OCI-LY1 (cell line): ENCODE measurements around the gene ATOH1.

ENCODE experiments used
- H2AFZ ChIP-seq: fragments of 200-600 bp; sonication (generic), shearing (Covaris generic); 2 replicates; pipeline ENCODE4 v1.6.0; 2014; ENCODE audit warnings: antibody characterized with exemption, mild to moderate bottlenecking, low read length
- H3F3A ChIP-seq: fragments of 200-600 bp; sonication (generic), shearing (Covaris generic); 2 replicates; pipeline ENCODE4 v1.6.0; 2014; ENCODE audit warnings: mild to moderate bottlenecking, antibody characterized with exemption, low read length, moderate library complexity; ENCODE audit not compliant: insufficient read depth
- H3K27ac ChIP-seq: fragments of 200-600 bp; sonication (generic); 2 replicates; pipeline ENCODE4 v1.5.1; 2014; ENCODE audit warnings: low read length, mixed run types, mild to moderate bottlenecking, low read depth; ENCODE audit not compliant: poor library complexity, severe bottlenecking
- H3K27me3 ChIP-seq: fragments of 200-600 bp; sonication (generic); 2 replicates; pipeline ENCODE4 v1.6.0; 2014; ENCODE audit warnings: antibody characterized with exemption, mild to moderate bottlenecking, low read length, moderate library complexity; ENCODE audit not compliant: insufficient read depth
- H3K36me3 ChIP-seq: fragments of 200-600 bp; sonication (generic); 2 replicates; pipeline ENCODE4 v1.6.1; 2014; ENCODE audit warnings: mild to moderate bottlenecking, antibody characterized with exemption, low read length, moderate library complexity, mixed read lengths; ENCODE audit not compliant: insufficient read depth
- H3K4me1 ChIP-seq: fragments of 200-600 bp; sonication (generic); 2 replicates; pipeline ENCODE4 v1.5.1; 2014; ENCODE audit warnings: mild to moderate bottlenecking, low read length, moderate library complexity; ENCODE audit not compliant: insufficient read depth, severe bottlenecking
- H3K4me2 ChIP-seq: fragments of 200-600 bp; sonication (generic), shearing (Covaris generic); 2 replicates; pipeline ENCODE4 v1.6.1; 2014; ENCODE audit warnings: low read length
- H3K4me3 ChIP-seq: fragments of 200-600 bp; sonication (generic); 2 replicates; pipeline ENCODE4 v1.5.1; 2014; ENCODE audit warnings: low read length, low read depth, mild to moderate bottlenecking, mixed read lengths; ENCODE audit not compliant: poor library complexity, severe bottlenecking
- H3K79me2 ChIP-seq: fragments of 200-600 bp; shearing (Covaris generic); 2 replicates; pipeline ENCODE4 v1.6.1; 2016; ENCODE audit warnings: mixed run types, low read length, mixed read lengths; ENCODE audit not compliant: insufficient read depth
- H3K9ac ChIP-seq: fragments of 200-600 bp; sonication (generic), shearing (Covaris generic); 2 replicates; pipeline ENCODE4 v1.6.1; 2014; ENCODE audit warnings: mild to moderate bottlenecking, low read length, mixed read lengths
- H3K9me2 ChIP-seq: fragments of 200-600 bp; sonication (generic), shearing (Covaris generic); 2 replicates; pipeline ENCODE4 v1.6.1; 2014; ENCODE audit warnings: low read depth, mild to moderate bottlenecking, low read length, mixed read lengths
- H3K9me3 ChIP-seq: fragments of 200-600 bp; shearing (Covaris generic); 2 replicates; pipeline ENCODE4 v1.6.1; 2014; ENCODE audit warnings: low read length, mixed read lengths
- H4K20me1 ChIP-seq: fragments of 200-600 bp; sonication (generic), shearing (Covaris generic); 2 replicates; pipeline ENCODE4 v1.6.0; 2016; ENCODE audit warnings: mild to moderate bottlenecking, low read length; ENCODE audit not compliant: insufficient read depth
- CTCF ChIP-seq: fragments of 200-600 bp; sonication (generic), shearing (Covaris generic); IDR thresholded peaks from 2 replicates; pipeline ENCODE4 v1.5.1; 2017; ENCODE audit warnings: mild to moderate bottlenecking, antibody characterized with exemption, low read length, moderate library complexity, mixed read lengths
- EZH2 ChIP-seq: fragments of 200-600 bp; sonication (generic), shearing (Covaris generic); IDR thresholded peaks from 2 replicates; pipeline ENCODE4 v1.8.0; 2017; ENCODE audit warnings: borderline replicate concordance, mixed run types, mild to moderate bottlenecking, antibody characterized with exemption, low read length, moderate library complexity, mixed read lengths

The ATOH1 gene

GRCh38 chr4:93879919-93880318 is 51.4 kb downstream of the ATOH1 start:
- TF ChIP-seq EZH2 (no peak), CTCF (no peak)
- H3K9me3 ChIP-seq, result no peaks in the 10 kb centered on the region
- H3K79me2 ChIP-seq, result no peaks in the 10 kb centered on the region
- H3K27me3 ChIP-seq, result no peaks in the 10 kb centered on the region
- no peak overlapping the region for H3K4me2 ChIP-seq
- H3K4me3 ChIP-seq, result no peak overlapping the region
- H2AFZ ChIP-seq, result no peak overlapping the region
- H3K27ac ChIP-seq, result no peak overlapping the region
- H3F3A ChIP-seq, result no peaks in the 10 kb centered on the region
- H3K36me3 ChIP-seq, result no peaks in the 10 kb centered on the region
- no peaks in the 10 kb centered on the region for H3K4me1 ChIP-seq
- no peak overlapping the region for H3K9ac ChIP-seq
- no peaks in the 10 kb centered on the region for H3K9me2 ChIP-seq
- H4K20me1 ChIP-seq, result no peaks in the 10 kb centered on the region
